ENCODE data around the gene LANCL3. TPM values are rescaled to one million over a fixed set of nuclear protein-coding genes. Genes with fewer than 3 reads are reported as not detected.

LANCL3 gene
- total and polyA plus RNA-seq, 3 donors from 2014 or later, result 0.67 to 1.1 (median 1.0) TPM

Other genes with a start within 250 kb of the LANCL3 start
- 1 to 10 TPM; 3.1 to 4.9 TPM for gene PRRG1, start 222.3 kb upstream of the LANCL3 start, total RNA-seq
- gene PRRG1, start 222.3 kb upstream of the LANCL3 start, polyA plus RNA-seq (ENCODE audit: insufficient read depth, low read depth, low replicate concordance), result 3.3 TPM
- 1 to 10 TPM; 3.3 to 4.3 TPM for gene XK, start 114.1 kb downstream of the LANCL3 start, total RNA-seq
- 2.6 TPM for gene XK, start 114.1 kb downstream of the LANCL3 start, polyA plus RNA-seq (ENCODE audit: insufficient read depth, low read depth, low replicate concordance)
- gene CYBB, start 208.4 kb downstream of the LANCL3 start, total RNA-seq, result 1 to 10 TPM; 1.3 to 4.2 TPM
- gene CYBB, start 208.4 kb downstream of the LANCL3 start, polyA plus RNA-seq (ENCODE audit: insufficient read depth, low read depth, low replicate concordance), result 15.7 TPM